Kidney (tissue), 14 donors: ENCODE measurements around the gene RPS3. TPM values are rescaled to one million over a fixed set of nuclear protein-coding genes. Genes with fewer than 3 reads are reported as not detected.

Experiments used
- DNase-seq, 5 donors: peaks; one replicate each; pipeline ENCODE4 v3.0.0-alpha.2; 2013 to 2020
- FAIRE-seq: peaks from 2 replicates; lab custom pipeline; 2012; peaks lifted over from hg19 to GRCh38; lab: Jason Lieb, UNC
- H3K27ac ChIP-seq, 2 donors: one replicate each; pipeline ENCODE4 v1.7.0; 2013; ENCODE audit warnings: low read depth in 2 of 2, low read length in 2 of 2, inconsistent platforms in 1 of 2
- H3K27me3 ChIP-seq: one replicate; pipeline ENCODE4 v1.7.1; 2013; ENCODE audit warnings: low read length, inconsistent platforms; ENCODE audit not compliant: control insufficient read depth, insufficient read depth
- H3K36me3 ChIP-seq, 3 donors: one replicate each; pipeline versions ENCODE4 v1.7.0 to v1.7.1; 2013; ENCODE audit warnings: low read length in 3 of 3, control low read depth in 1 of 3, inconsistent platforms in 1 of 3; ENCODE audit not compliant: insufficient read depth in 3 of 3, control insufficient read depth in 2 of 3
- H3K4me1 ChIP-seq, 3 donors: one replicate each; pipeline versions ENCODE4 v1.7.0 to v1.7.1; 2013; ENCODE audit warnings: low read length in 3 of 3, inconsistent platforms in 1 of 3, low read depth in 1 of 3; ENCODE audit not compliant: control insufficient read depth in 2 of 3, insufficient read depth in 2 of 3
- H3K4me3 ChIP-seq, 3 donors: one replicate each; pipeline versions ENCODE4 v1.7.0 to v1.8.1; 2013; ENCODE audit warnings: low read length in 3 of 3, control low read depth in 1 of 3, inconsistent platforms in 1 of 3
- H3K9ac ChIP-seq, 3 donors: one replicate each; pipeline versions ENCODE4 v1.7.0 to v1.7.1; 2013; ENCODE audit warnings: low read length in 3 of 3, control low read depth in 1 of 3, inconsistent platforms in 1 of 3
- H3K9me3 ChIP-seq, 3 donors: one replicate each; pipeline versions ENCODE4 v1.7.0 to v1.7.1; 2013; ENCODE audit warnings: low read length in 3 of 3, control low read depth in 1 of 3, inconsistent platforms in 1 of 3; ENCODE audit not compliant: control insufficient read depth in 2 of 3, insufficient read depth in 1 of 3
- CTCF ChIP-seq: IDR thresholded peaks from 3 replicates; pipeline ENCODE4 v1.5.1; 2012; ENCODE audit warnings: mild to moderate bottlenecking, moderate library complexity, borderline replicate concordance; ENCODE audit not compliant: insufficient read depth; ENCODE audit errors: extremely low read depth
- intact Hi-C: fragments of 100-400 bp; cut with DNase I; formaldehyde crosslinking; loops from one replicate; pipeline ENCODE4 v1.11.1; 2022
- polyA plus RNA-seq: library from polyadenylated mRNA; stranded (reverse); fragments of 350-450 nt; fragmentation: Illumina TruSeq; extraction: RNeasy Lipid Tissue Mini Kit (QIAGEN cat#74804); gene quantifications from one replicate; pipeline ENCODE4 v1.2.3, GENCODE V29; 2014; ENCODE audit warnings: low read depth, low replicate concordance; ENCODE audit not compliant: insufficient read depth
- total RNA-seq: library from RNA; stranded (reverse); fragmentation: NEBNext Ultra II Directional; extraction: Animal tissue kit (Norgen Biotek cat#: 25700); gene quantifications from one replicate; pipeline ENCODE4 v1.2.1, GENCODE V29; 2021
- donor health status: control.
- donor health status: control.
- donor health status: control.
- donor health status: control.
- donor health status: control.
- donor health status: DM: yes; HTN: yes; CAD: no.
- donor health status: Normal renal cell carcinoma (clear cell type).

The RPS3 gene
- total and polyA plus RNA-seq, 2 donors from 2014 or later, result 1,510 to 1,724 TPM

- DNase-seq (no peak), FAIRE-seq (no peak)
- peaks cover 0 to 10% (median 0%) of the 10 kb centered on the region in 3 donors for H3K4me1 ChIP-seq
- H3K9me3 ChIP-seq, result no peaks in the 10 kb centered on the region
- H3K27me3 ChIP-seq, result peaks cover 29% of the 10 kb centered on the region
- H3K27ac ChIP-seq, result no peak overlapping the region
- H3K36me3 ChIP-seq, result no peaks in the 10 kb centered on the region
- no peak for TF ChIP-seq CTCF
- intact Hi-C loops, result no loop called here
- H3K9ac ChIP-seq, result no peak overlapping the region
- H3K4me3 ChIP-seq, result no peak overlapping the region
Observed at GRCh38 chr11:75433443-75433842, 34.1 kb downstream of the RPS3 start.

- H3K4me3 ChIP-seq, result no peak overlapping the region
- FAIRE-seq (no peak), DNase-seq (no peak)
- no peak for TF ChIP-seq CTCF
- H3K36me3 ChIP-seq, result no peaks in the 10 kb centered on the region
- H3K27ac ChIP-seq, result no peak overlapping the region
- H3K27me3 ChIP-seq, result peaks cover 25% of the 10 kb centered on the region
- no peaks in the 10 kb centered on the region for H3K9me3 ChIP-seq
- H3K4me1 ChIP-seq, result peaks cover 0 to 10% (median 0%) of the 10 kb centered on the region in 3 donors
- intact Hi-C loops, result no loop called here
- no peak overlapping the region for H3K9ac ChIP-seq
Observed at GRCh38 chr11:75434051-75434450, 34.7 kb downstream of the RPS3 start.

GRCh38 chr11:75434886-75435570 lies 35.7 kb downstream of the RPS3 start:
- Histone ChIP-seq H3K36me3 (no peaks in the 10 kb centered on the region), H3K27me3 (peaks cover 19% of the 10 kb centered on the region), H3K4me3 (no peak overlapping the region), H3K9me3 (no peaks in the 10 kb centered on the region), H3K9ac (no peak overlapping the region), H3K27ac (no peak overlapping the region), H3K4me1 (peaks cover 0 to 6% (median 0%) of the 10 kb centered on the region in 3 donors)
- DNase-seq, result no peak
- FAIRE-seq, result no peak
- intact Hi-C loops, result no loop called here
- no peak for TF ChIP-seq CTCF
